ENCODE results near the gene SENP8.
"Not testable (repeated sequence)": the region's sequence is repeated elsewhere in the genome, so short reads cannot be mapped to it uniquely, and the experiment has no call there.

Gene SENP8

DNA sequence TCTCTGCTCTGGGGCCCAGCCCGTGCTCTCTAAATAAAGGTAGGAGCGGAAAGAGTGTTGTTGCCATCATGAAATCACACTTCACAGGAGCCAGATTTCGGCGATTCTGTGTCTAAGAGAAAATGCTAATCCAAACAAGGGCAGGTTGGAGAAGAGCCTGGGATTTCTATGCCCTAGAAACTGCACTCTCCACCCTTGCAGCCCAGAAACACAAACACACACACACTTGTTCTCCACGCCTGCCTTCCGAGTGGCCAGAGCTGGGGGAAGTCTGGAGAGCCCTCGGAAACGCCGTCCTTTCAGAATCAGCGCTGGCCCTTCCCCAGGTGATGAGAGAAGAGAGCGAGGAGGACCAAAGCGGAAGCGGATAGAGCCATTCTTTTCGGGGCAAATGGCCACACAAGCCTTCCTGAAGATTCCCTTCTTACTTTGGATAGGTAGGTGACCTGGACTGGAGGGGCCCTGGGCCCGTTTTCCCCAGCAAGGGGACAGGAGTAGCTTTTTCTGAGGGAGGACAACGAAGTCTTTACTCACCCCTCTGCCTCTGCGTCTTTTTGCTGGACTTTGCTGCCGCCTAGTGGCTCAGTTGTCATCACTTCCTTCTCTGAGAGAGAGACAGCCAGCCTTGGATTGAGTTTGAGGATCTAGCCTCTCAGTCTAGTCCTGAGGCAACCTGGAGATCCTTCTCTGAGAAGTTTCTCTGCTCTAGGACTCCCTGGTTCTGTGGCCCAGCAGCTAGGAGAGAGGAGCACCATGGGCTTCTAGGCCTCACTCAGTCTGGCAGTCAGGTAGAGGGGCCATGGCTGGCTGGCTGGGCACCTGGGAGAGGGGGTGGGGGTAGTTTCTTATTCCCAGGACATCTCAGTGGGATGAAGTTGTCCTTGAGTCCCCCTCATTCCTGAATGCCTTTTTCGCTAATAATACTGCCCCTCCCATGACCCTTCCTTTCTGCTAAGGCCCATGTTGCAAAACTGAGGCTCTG, 37.7 kb downstream of the SENP8 start:
- peak; percentile 76 for DNase-seq (ENCODE audit: low spot score)

DNA sequence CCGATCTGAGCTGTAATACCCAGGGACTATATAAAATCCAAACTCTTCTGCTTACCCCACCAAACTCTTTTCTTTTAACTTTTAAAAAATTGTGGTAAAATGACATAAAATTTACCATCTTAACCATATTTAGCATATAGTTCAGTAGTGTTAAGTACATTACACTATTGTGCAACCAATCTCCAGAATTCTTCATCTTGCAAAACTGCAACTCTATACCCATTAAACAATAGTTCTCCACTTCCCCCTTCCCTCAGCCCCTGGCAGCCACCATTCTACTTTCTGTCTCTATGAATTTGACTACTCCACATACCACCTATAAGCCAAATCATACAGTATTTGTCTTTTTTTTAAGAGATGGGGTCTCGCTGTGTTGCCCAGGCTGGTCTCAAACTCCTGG, 38.7 kb downstream of the SENP8 start:
- no peak for DNase-seq (ENCODE audit: low spot score)

DNA sequence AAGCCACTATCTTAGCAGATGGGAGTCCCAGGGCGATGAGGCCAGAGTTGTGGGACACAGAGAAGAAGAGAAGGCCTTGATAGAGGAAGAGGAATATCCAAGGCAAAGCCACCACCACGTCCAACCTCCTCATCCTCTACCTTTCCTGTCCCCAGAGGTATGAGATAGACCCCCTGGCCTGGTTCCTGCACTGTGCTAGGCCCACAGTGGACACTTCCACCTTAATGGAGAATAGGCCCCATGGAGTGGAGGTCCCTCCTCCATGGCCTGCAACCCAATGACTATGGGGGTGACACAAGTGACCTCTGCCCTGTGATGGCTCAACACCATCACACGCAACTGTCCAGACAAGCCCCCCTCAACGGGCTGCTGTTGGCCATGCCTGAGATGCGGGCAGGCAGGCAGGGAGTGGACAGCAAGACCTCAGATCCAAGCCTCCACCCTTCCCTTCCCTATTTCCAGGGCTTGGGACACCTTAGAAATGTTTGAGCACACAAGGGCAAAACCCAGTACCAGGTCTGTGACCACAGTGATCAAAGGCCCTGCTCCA, 42.6 kb downstream of the SENP8 start:
- DNase-seq (ENCODE audit: low spot score) = no peak

DNA sequence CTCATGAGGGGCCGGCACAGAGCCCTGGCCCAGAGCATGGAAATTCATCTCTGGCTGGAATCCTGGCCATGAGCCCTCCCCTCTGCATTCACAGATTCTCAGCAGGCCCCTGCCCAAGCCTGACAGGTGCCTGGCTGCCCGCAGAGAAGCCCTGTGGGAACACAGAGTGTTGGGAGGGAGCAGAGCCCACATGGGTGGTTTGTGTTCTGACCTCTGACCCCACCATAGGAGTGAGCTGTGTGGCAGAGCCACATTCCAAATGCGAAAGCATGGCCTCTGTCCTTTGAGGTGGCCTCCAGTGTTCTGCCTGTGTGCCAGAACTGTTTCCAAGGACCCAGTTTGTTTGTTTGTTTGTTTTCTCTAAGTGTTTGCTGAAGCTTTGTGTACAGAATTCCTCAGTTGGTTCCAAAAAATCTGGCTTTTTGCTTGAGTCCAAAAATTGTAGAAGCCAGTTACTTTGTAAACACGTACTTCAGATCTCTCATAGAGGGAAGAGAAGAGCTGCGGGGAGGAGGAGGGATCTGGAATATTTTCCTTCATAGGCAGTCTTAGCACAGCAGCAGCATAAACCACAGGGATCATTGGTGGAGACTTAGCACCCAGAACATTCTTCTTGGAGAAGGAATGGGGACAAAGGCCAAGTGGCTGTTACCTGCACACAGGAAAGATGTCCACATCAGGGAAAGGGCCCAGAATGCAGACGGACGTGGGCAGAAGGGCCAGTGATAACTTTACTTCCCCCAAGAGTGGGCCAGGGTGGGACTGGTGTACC, 43.3 kb downstream of the SENP8 start:
- DNase-seq (ENCODE audit: low spot score) = no peak

DNA sequence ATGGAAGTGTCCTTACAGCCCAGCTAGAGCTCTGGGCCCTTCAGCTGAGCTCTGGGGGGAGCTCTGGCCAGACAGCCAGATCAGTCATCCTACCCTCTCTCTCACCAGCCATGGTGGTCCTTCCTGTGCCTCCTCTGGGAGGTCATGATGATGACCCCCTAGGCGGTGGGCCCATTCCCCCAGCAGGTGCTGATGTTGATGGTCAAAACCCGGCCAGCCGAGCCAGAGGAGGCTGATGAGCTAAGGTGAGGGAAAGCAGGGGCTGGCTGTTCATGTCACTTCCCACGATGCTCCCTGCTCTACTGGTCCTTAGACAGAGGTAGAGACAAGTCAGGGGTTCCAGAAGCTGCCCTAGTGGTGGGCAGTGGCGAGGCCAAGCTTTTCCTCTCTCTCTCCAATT, 44.4 kb downstream of the SENP8 start:
- no peak for DNase-seq (ENCODE audit: low spot score)

DNA sequence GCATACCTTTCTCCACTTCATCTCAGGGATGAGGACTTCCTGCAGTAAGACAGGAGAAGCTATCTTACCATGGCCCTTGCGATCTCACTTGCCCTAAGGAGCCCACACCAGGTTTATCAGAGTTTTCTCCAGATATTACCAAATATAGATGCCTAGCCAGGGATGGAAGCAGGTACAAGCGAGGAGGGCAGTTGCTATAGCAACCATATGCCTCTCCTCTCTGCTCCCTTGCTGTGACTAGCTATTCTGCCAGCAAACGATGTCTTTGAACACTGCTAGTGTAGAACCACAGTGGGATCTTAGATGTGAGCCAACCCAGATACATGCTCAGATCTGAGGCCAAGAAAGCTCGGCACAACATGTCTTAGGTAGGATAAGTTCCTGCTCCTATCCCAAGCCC, 45.5 kb downstream of the SENP8 start:
- no peak for DNase-seq (ENCODE audit: low spot score)

DNA sequence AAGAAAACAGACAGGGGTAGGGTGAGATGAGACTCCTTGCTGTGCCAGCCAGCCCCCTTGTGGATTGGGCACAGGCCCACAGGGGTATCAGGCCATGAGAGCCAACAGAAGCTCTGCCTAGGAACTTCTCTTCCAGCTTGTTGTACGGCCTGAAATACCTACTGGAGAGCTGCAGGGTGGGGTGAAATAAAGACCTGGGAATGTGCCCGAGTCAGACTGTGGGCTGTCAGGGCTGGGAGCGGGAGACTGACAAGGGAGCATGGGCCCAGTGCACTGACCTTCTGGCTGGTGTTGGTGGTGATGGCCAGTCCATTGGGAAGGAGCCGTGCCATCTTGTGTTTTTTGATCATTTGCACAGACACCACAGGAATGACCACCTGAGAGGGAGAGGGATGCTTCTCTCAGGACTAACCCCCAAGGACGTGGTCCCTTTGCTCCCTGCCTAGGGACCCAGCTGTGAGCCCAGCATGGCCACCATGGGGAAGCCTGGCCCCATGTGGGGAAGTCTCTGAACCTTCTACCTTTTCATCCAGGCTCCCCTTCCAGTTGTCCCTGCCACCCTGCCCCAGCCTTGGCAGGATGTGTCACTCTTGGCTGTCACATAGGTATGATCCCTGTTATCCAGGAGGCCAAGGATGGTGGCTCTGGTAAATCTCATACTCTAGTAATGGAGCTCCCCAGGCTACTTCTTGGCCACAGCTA, 48.7 kb downstream of the SENP8 start:
- DNase-seq (ENCODE audit: low spot score) = no peak

DNA sequence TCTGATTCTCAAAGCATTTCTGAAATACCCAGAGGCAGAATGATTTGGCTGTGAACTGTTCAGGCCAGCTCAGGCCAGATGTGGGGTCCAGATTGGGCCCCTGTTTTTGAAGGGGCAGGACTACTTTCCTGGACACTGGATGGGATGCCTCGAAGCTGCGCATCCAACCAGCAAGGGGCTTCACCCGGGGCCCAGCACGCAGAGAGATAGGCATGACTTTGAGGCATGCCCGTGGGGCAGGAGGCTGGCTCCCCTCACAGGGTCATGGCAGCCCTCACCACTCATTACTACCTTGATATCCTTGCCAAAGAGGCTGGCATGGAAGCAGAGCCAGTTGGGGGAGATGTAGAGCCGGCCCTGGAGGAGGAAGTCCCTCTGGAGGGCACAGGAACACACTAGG, 49.2 kb downstream of the SENP8 start:
- no peak for DNase-seq (ENCODE audit: low spot score)

DNA sequence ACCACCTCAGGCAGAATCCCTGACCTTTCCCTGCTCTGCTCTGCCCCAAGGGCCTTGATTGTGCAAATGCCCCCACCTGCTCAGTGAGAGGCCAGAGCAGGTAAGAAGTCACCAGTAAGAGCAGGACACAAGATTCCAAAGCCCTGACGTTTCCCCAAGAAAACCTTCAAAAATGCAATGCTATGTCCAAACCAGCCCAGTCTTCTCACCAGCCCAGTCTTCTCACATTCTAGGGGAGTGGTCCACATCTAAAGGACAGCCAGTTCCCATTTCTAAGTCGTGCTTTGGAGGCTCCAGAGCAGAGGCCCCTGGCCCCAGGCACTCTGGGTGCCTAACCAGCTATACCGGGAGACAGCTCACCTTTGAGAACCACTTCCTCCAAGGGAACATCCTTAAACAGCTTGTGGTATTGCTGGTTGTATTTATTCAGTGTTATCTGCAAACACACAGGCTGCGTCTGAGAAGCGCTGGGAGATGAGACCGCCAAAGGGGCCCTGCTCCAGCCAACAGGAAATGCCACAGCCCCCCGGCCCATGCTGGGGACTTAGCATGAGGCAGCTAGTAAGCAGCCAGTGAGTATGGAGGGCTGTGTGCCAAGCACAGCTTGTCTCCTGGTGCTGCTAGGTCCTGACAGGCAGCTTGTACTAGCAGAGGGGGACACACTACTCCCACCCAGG, 50.1 kb downstream of the SENP8 start:
- no peak for DNase-seq (ENCODE audit: low spot score)

DNA sequence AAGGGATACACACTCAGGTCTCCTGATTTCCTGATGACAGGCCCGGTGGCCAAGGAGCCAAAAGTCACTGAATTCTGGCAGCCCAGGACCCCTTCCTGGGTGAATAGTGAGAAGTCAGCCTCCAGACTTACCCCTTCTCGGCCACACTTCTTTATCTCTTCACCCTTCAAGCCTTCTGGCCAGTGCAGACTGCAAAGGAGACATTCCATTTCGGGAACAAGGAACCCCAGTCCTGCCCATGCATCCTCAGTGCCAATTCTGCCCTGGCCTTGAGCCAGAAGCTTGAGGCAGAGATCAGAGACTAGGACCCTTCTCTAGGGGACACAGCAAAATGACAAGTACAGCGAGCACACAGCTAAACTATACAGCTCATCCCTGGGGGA, 50.6 kb downstream of the SENP8 start:
- DNase-seq (ENCODE audit: low spot score) = no peak

DNA sequence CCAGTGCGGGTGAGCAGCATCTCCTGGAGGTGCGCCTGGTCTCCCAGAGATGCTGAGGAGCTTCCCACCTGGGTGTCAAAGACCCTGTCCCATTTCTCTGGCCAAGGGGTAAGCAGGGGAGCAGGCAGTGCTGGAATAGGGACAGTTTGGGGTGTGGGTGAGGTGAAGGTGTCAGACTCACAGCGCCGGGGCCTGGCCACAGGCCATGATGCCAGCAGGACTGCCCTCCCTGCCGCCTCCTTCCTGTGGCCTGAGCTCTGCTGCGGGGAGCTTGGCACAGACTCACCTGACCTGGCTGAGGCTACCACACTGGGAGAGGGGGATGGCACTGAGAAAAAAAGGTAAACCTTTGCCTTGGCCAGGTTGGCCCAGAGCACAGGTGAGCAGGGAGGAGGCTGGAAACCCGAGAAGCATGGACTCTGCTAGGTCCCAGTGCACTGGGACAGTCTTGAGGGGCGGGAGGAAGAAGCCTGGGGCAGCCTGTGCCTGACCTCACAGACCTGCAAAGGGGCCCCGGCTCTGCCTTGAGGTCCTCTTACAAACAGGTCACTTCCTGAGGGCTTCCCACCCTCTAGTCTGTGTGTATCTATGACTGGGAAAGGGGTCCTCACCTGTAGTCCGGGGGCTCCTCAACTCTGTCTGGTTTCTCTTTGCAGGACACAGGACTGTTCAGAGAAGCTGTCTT, 51.2 kb downstream of the SENP8 start:
- no peak for DNase-seq (ENCODE audit: low spot score)

DNA sequence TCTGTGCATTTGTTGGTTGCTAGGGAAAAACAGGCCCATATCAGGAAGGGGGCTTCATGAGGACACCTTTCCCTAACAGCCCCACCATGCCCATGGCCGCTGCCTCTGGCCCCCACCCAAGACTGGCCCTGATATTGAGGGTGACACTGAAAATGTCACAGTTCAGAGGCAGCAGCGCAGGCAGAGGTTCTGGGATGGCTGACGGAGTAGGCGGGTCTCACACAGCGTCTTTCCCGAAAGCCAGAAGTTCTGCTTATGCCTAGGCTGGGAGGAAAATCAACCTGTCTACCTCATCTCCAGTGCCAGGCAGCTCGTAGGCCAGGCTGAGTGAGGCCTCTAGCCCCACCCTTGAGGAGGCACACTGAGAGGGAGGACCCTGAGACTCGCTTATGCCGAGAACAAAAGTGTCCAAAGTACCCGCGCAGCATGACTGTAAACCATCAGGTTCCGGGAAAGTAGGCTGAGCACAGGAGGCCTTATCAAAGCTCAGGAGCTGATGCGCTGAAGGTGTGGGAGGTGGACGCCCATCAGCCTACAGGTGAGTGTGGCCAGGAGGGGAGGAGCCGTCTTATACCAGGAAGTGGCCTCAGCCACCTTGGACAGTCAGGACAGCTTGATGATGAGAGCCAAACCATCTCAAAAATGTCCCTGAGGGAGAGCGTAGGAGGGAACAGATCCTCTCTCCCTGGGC, 51.9 kb downstream of the SENP8 start:
- DNase-seq (ENCODE audit: low spot score) = no peak

DNA sequence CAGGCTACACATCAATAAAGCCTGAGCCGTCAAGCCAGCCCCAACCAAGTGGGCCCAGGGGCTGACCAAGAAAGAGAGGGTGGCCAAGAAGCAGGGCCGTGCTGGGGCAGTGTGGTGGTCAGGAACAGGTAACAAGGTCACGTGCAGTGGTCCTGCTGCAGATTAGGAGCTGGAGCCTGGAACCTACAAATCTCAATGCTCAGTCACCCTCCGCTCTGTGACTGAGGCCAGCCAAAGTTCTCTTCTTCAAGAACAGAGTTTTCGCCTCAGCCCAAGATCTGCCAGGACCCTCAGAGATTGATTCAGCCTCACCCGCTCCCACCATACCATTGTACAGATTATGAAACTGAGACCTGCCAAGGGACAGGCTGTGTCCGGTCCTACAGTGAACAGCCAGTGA, 52.5 kb downstream of the SENP8 start:
- no peak for DNase-seq (ENCODE audit: low spot score)

DNA sequence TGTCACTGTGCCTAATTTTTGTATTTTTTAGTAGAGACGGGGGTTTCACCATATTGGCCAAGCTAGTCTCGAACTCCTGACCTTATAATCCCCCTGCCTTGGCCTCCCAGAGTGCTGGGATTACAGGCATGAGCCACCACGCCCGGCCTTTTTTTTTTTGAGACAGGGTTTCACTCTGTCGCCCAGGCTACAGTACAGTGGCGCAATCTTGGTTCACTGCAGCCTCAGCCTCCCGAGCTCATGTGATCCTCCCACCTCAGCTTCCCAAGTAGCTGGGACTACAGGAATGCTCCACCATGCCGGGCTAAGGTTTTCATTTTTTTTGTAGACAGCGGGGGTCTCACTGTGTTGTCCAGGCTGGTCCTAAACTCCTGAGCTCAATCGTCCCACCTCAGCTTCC, 53.8 kb downstream of the SENP8 start:
- not testable (repeated sequence) for DNase-seq (ENCODE audit: low spot score)

DNA sequence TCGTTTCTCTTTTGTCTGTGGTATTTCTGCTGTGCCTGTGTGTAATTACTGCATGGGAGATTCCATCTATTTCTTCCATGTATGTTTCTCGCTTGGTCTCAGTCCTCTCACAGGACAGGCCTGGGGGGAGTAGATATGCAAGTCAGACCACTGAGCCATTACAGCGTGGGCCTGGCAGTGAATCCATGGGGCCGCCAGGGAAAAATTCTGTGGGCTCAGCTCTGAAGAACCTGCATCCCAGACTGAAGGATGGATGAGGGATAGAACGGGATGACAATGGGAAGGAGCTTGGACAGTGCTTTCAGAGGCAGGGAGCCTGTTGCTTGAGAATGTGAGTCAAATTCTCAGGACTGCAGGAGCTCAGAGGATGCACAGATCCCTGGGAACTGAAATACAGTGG, 54.6 kb downstream of the SENP8 start:
- DNase-seq (ENCODE audit: low spot score) = no peak

DNA sequence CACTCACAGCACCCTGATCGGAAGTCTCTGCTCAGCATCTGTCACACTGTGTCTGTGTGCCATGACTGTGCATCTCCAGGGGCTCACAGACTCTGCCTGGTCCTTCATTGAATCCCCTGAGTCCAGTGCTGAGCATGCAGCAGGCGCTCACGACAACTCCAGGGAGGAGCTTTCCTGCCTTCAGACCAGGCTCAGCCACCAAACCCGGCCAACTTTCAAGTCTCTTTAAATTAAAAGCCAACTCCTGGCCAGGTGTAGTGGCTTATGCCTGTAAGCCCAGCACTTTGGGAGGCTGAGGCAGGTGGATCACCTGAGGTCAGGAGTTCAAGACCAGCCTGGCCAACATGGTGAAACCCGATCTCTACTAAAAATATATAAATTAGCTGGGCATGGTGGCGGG, 55.2 kb downstream of the SENP8 start:
- no peak for DNase-seq (ENCODE audit: low spot score)

DNA sequence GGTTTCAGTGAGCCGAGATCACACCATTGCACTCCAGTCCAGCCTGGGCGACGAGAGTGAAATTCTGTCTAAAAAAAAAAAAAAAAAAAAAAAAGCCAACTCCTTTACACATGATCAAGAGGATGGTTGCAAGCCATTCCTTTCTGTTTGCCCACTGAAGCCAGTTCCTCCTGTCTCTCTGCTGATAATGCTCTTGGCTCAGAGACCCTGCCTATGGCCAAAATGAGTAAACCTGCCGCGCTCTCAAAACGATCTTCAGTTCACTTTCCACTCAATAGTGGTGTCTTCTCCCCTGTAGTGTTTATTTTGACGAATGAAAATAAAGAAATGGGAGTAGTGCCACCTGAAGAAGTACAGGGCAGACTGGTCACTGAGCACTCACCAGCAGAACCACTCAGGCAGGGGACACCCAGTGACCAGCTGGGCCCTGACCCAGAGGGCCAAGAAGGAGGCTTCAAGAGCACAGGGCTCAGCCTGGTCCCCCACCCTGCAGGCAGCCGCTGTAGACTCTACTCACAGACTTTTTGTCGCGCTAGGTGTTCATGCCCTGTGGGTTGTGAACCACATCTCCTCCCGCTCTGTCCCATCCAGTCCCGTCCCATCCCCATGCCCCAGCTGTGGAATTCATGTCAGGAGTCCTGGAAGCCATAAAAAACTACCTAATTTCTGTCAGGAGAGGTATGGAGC, 55.8 kb downstream of the SENP8 start:
- no peak for DNase-seq (ENCODE audit: low spot score)

DNA sequence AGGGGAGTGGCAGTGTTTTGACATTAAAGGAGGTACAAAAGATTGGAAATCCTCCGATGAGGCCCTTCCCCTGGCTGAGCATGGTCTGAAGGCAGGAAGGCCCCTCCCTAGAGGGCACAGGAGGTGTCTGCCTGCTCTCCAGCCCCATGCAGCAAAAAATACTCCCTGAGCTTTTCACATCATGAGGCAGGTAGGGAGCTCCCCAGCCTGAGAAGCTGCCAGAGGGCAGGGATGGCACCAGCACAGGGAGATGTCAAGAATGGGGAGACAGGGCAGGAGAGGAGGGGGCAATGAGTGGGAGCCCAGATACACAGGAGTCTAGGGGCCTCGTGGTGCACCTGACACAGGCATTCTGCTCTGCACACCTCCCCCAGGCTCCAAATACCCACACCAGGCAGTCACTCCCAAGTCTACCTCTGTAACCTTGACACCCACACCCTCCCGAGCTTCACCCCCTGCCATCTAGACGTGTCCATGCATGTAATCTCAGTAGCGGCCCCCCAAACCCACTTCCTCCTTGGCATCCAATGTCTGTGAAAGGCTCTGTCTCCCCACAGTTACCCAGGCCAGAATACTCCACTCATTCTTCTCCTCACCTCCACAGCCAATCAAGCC, 56.5 kb downstream of the SENP8 start:
- no peak for DNase-seq (ENCODE audit: low spot score)
